SU-DHL-6 (cell line): ENCODE measurements around the gene EXOC4.

Experiments
- H2AFZ ChIP-seq: fragments of 200-600 bp; sonication (generic); 2 replicates; pipeline ENCODE4 v1.6.1; 2014; ENCODE audit warnings: low read depth, mild to moderate bottlenecking, moderate library complexity, mixed read lengths, antibody characterized with exemption, low read length; ENCODE audit not compliant: severe bottlenecking
- H3F3A ChIP-seq: fragments of 200-600 bp; shearing (Covaris generic); 2 replicates; pipeline ENCODE4 v1.6.0; 2016; ENCODE audit warnings: antibody characterized with exemption, mild to moderate bottlenecking; ENCODE audit not compliant: insufficient read depth
- H3K27ac ChIP-seq: fragments of 200-600 bp; sonication (generic); 2 replicates; pipeline ENCODE4 v1.5.1; 2016; ENCODE audit warnings: low read depth, mild to moderate bottlenecking, low read length, moderate library complexity, mixed read lengths
- H3K27me3 ChIP-seq: fragments of 200-600 bp; sonication (generic), shearing (Covaris generic); 2 replicates; pipeline ENCODE4 v1.6.0; 2014; ENCODE audit warnings: mild to moderate bottlenecking, low read length
- H3K36me3 ChIP-seq: fragments of 200-600 bp; sonication (generic); 2 replicates; pipeline ENCODE4 v1.6.1; 2014; ENCODE audit warnings: mild to moderate bottlenecking, low read length, mixed read lengths
- H3K4me2 ChIP-seq: fragments of 300-600, 200-600 bp; shearing (Covaris generic), sonication (generic); 2 replicates; pipeline ENCODE4 v1.6.0; 2014; ENCODE audit warnings: low read length, low read depth, mild to moderate bottlenecking; ENCODE audit not compliant: poor library complexity, severe bottlenecking
- H3K4me3 ChIP-seq: fragments of 200-600 bp; sonication (generic); 2 replicates; pipeline ENCODE4 v1.5.1; 2014; ENCODE audit warnings: antibody characterized with exemption, low read length, mild to moderate bottlenecking, mixed read lengths; ENCODE audit not compliant: insufficient read depth, poor library complexity, severe bottlenecking
- H3K79me2 ChIP-seq: fragments of 200-600 bp; sonication (generic); 2 replicates; pipeline ENCODE4 v1.6.1; 2014; ENCODE audit warnings: mild to moderate bottlenecking, low read length, moderate library complexity; ENCODE audit not compliant: insufficient read depth
- H3K9ac ChIP-seq: fragments of 200-600 bp; sonication (generic); 2 replicates; pipeline ENCODE4 v1.7.0; 2014; ENCODE audit warnings: mild to moderate bottlenecking, low read length
- H3K9me2 ChIP-seq: fragments of 200-600 bp; sonication (generic); replicated peaks from 2 replicates; pipeline ENCODE4 v1.6.1; 2014; ENCODE audit warnings: low read length; ENCODE audit not compliant: insufficient read depth
- H3K9me3 ChIP-seq: fragments of 200-600 bp; sonication (generic); 2 replicates; pipeline ENCODE4 v1.6.1; 2014; ENCODE audit warnings: low read length, mixed read lengths; ENCODE audit not compliant: insufficient read depth
- H4K20me1 ChIP-seq: fragments of 200-600 bp; sonication (generic); 2 replicates; pipeline ENCODE4 v1.6.1; 2014; ENCODE audit warnings: low read depth, mild to moderate bottlenecking, antibody characterized with exemption, low read length, moderate library complexity, mixed read lengths
- CTCF ChIP-seq: fragments of 200-600 bp; sonication (generic); IDR thresholded peaks from one replicate; pipeline ENCODE4 v1.5.1; 2017; ENCODE audit warnings: antibody characterized with exemption, mild to moderate bottlenecking, low read length, moderate library complexity; ENCODE audit not compliant: insufficient read depth, poor library complexity, severe bottlenecking
- EZH2phosphoT487 ChIP-seq: fragments of 200-600 bp; sonication (generic), shearing (Covaris generic); conservative IDR thresholded peaks from 2 replicates; pipeline ENCODE4 v1.6.1; 2018; ENCODE audit warnings: mild to moderate bottlenecking, antibody characterized with exemption, low read length, moderate library complexity, mixed read lengths

The EXOC4 gene

GRCh38 chr7:133611955-133612354, 359.1 kb downstream of the EXOC4 start:
- no peak for TF ChIP-seq CTCF
- TF ChIP-seq EZH2phosphoT487 = no peak
- H3K36me3 ChIP-seq = no peaks in the 10 kb centered on the region
- H3K9me3 ChIP-seq = no peaks in the 10 kb centered on the region
- H3K79me2 ChIP-seq = no peaks in the 10 kb centered on the region
- no peak overlapping the region for H3K4me2 ChIP-seq
- no peaks in the 10 kb centered on the region for H3K27me3 ChIP-seq
- no peak overlapping the region for H2AFZ ChIP-seq
- H3K9ac ChIP-seq = no peak overlapping the region
- H3F3A ChIP-seq = no peaks in the 10 kb centered on the region
- no peaks in the 10 kb centered on the region for H4K20me1 ChIP-seq
- no peak overlapping the region for H3K4me3 ChIP-seq
- H3K9me2 ChIP-seq = no peaks in the 10 kb centered on the region
- H3K27ac ChIP-seq = no peak overlapping the region

- no peaks in the 10 kb centered on the region for H3K27me3 ChIP-seq
- H3F3A ChIP-seq = no peaks in the 10 kb centered on the region
- TF ChIP-seq CTCF (no peak), EZH2phosphoT487 (no peak)
- H3K4me2 ChIP-seq = no peak overlapping the region
- no peaks in the 10 kb centered on the region for H4K20me1 ChIP-seq
- H2AFZ ChIP-seq = no peak overlapping the region
- no peaks in the 10 kb centered on the region for H3K9me3 ChIP-seq
- no peak overlapping the region for H3K4me3 ChIP-seq
- no peaks in the 10 kb centered on the region for H3K79me2 ChIP-seq
- no peaks in the 10 kb centered on the region for H3K9me2 ChIP-seq
- no peak overlapping the region for H3K27ac ChIP-seq
- no peak overlapping the region for H3K9ac ChIP-seq
- H3K36me3 ChIP-seq = no peaks in the 10 kb centered on the region
Observed at GRCh38 chr7:133613250-133613790, 360.4 kb downstream of the EXOC4 start.

GRCh38 chr7:133614251-133614650, 361.4 kb downstream of the EXOC4 start:
- no peaks in the 10 kb centered on the region for H3F3A ChIP-seq
- H3K4me3 ChIP-seq = no peak overlapping the region
- H3K27ac ChIP-seq = no peak overlapping the region
- no peaks in the 10 kb centered on the region for H3K36me3 ChIP-seq
- no peaks in the 10 kb centered on the region for H3K9me3 ChIP-seq
- no peaks in the 10 kb centered on the region for H3K9me2 ChIP-seq
- H4K20me1 ChIP-seq = no peaks in the 10 kb centered on the region
- no peaks in the 10 kb centered on the region for H3K27me3 ChIP-seq
- H3K79me2 ChIP-seq = no peaks in the 10 kb centered on the region
- no peak for TF ChIP-seq EZH2phosphoT487
- no peak for TF ChIP-seq CTCF
- no peak overlapping the region for H3K9ac ChIP-seq
- no peak overlapping the region for H3K4me2 ChIP-seq
- no peak overlapping the region for H2AFZ ChIP-seq
